Neural progenitor cell (in vitro differentiated cells): ENCODE results near the gene MYL4. TPM values are rescaled to one million over a fixed set of nuclear protein-coding genes. Genes with fewer than 3 reads are reported as not detected.
A peak's percentile ranks its signal among the peaks of the same experiment; 100 is the strongest.

ENCODE experiments used
- DNase-seq: peaks from one replicate; pipeline ENCODE4 v3.0.0-alpha.2; 2016; ENCODE audit warnings: low spot score
- H2AFZ ChIP-seq: fragments of 200-600 bp; sonication (generic); replicated peaks from 2 replicates; pipeline ENCODE4 v1.6.1; 2016; ENCODE audit warnings: antibody characterized with exemption
- H3F3A ChIP-seq: fragments of 200-600 bp; sonication (generic); 2 replicates; pipeline ENCODE4 v1.6.1; 2016; ENCODE audit warnings: antibody characterized with exemption, low read depth
- H3K27ac ChIP-seq: fragments of 200-600 bp; sonication (generic); 2 replicates; pipeline ENCODE4 v1.5.1; 2016; ENCODE audit warnings: mild to moderate bottlenecking
- H3K27me3 ChIP-seq: fragments of 200-600 bp; sonication (generic); 2 replicates; pipeline ENCODE4 v1.6.1; 2016; ENCODE audit warnings: mild to moderate bottlenecking, moderate library complexity
- H3K36me3 ChIP-seq: fragments of 200-600 bp; sonication (generic); 2 replicates; pipeline ENCODE4 v1.5.1; 2016
- H3K4me1 ChIP-seq: fragments of 200-600 bp; sonication (generic); 2 replicates; pipeline ENCODE4 v1.6.1; 2016; ENCODE audit warnings: mixed run types
- H3K4me2 ChIP-seq: fragments of 200-600 bp; sonication (generic); 2 replicates; pipeline ENCODE4 v1.6.1; 2016
- H3K4me3 ChIP-seq: fragments of 200-600 bp; sonication (generic); 2 replicates; pipeline ENCODE4 v1.5.1; 2016
- H3K79me2 ChIP-seq: fragments of 200-600 bp; sonication (generic); 2 replicates; pipeline ENCODE4 v1.6.1; 2016; ENCODE audit warnings: low read depth
- H3K9ac ChIP-seq: fragments of 200-600 bp; sonication (generic); 2 replicates; pipeline ENCODE4 v1.6.1; 2016
- H3K9me3 ChIP-seq: fragments of 200-600 bp; sonication (generic); 2 replicates; pipeline ENCODE4 v1.5.1; 2016; ENCODE audit warnings: low read depth
- H4K20me1 ChIP-seq: fragments of 200-600 bp; sonication (generic); 2 replicates; pipeline ENCODE4 v1.6.1; 2016; ENCODE audit warnings: low read depth
- H3K27ac Mint-ChIP-seq: 3 replicates; pipeline ENCODE4 v1.8.0; 2021; ENCODE audit warnings: mixed read lengths
- H3K27me3 Mint-ChIP-seq: 2 replicates; pipeline ENCODE4 v1.8.0; 2022; ENCODE audit warnings: low read depth, mild to moderate bottlenecking, inconsistent platforms, moderate library complexity, mixed read lengths; ENCODE audit not compliant: insufficient read depth
- H3K36me3 Mint-ChIP-seq: 3 replicates; pipeline ENCODE4 v1.8.0; 2021; ENCODE audit warnings: mixed read lengths
- H3K4me1 Mint-ChIP-seq: 3 replicates; pipeline ENCODE4 v1.8.0; 2021; ENCODE audit warnings: mixed read lengths
- H3K4me3 Mint-ChIP-seq: 3 replicates; pipeline ENCODE4 v1.8.0; 2021; ENCODE audit warnings: mild to moderate bottlenecking, moderate library complexity, mixed read lengths
- H3K9me3 Mint-ChIP-seq: 3 replicates; pipeline ENCODE4 v1.8.0; 2020; ENCODE audit warnings: mixed read lengths
- CTCF ChIP-seq: fragments of 200-600 bp; sonication (generic); IDR thresholded peaks from 2 replicates; pipeline ENCODE4 v1.5.1; 2017; ENCODE audit warnings: antibody characterized with exemption, mild to moderate bottlenecking
- EZH2 ChIP-seq: fragments of 200-600 bp; sonication (generic); IDR thresholded peaks from 2 replicates; pipeline ENCODE4 v1.6.1; 2017; ENCODE audit warnings: antibody characterized with exemption, mild to moderate bottlenecking, moderate library complexity
- EZH2phosphoT487 ChIP-seq: fragments of 200-600 bp; sonication (generic); IDR thresholded peaks from 2 replicates; pipeline ENCODE4 v1.6.1; 2017; ENCODE audit warnings: antibody characterized with exemption
- total RNA-seq: library from RNA; depleted of rRNA; stranded (reverse); fragments of >200 nt; gene quantifications from 2 replicates; pipeline ENCODE4 v1.2.3, GENCODE V29; 2015; ENCODE audit warnings: low replicate concordance

The MYL4 gene
- total RNA-seq, 1 donor from 2014 or later = 0.37 TPM

GRCh38 chr17:47190243-47190642 is 18.9 kb upstream of the MYL4 start:
- peaks cover 15% of the 10 kb centered on the region for H3K4me1 Mint-ChIP-seq

GRCh38 chr17:47190770-47191169 is 18.4 kb upstream of the MYL4 start:
- Histone ChIP-seq H3K4me3 (no peak overlapping the region), H3K79me2 (peaks cover 33% of the 10 kb centered on the region), H3K36me3 (no peaks in the 10 kb centered on the region), H3K4me1 (peaks cover 18% of the 10 kb centered on the region), H4K20me1 (peaks cover 26% of the 10 kb centered on the region), H2AFZ (no peak overlapping the region), H3K4me2 (no peak overlapping the region), H3K9me3 (no peaks in the 10 kb centered on the region), H3F3A (peaks cover 7% of the 10 kb centered on the region), H3K27ac (no peak overlapping the region), H3K27me3 (no peaks in the 10 kb centered on the region), H3K9ac (no peak overlapping the region)
- DNase-seq = no peak
- H3K36me3 Mint-ChIP-seq = no peaks in the 10 kb centered on the region
- H3K9me3 Mint-ChIP-seq = no peaks in the 10 kb centered on the region
- no peak overlapping the region for H3K27ac Mint-ChIP-seq
- peaks cover 15% of the 10 kb centered on the region for H3K4me1 Mint-ChIP-seq
- no peak overlapping the region for H3K4me3 Mint-ChIP-seq
- TF ChIP-seq CTCF = no peak
- no peak for TF ChIP-seq EZH2
- TF ChIP-seq EZH2phosphoT487 = no peak
- peaks cover 3% of the 10 kb centered on the region for H3K27me3 Mint-ChIP-seq

More at GRCh38 chr17:47190243-47190642, 18.9 kb upstream of the MYL4 start:
- H3K27me3 ChIP-seq = no peaks in the 10 kb centered on the region
- H3F3A ChIP-seq = peaks cover 7% of the 10 kb centered on the region
- H3K4me2 ChIP-seq = no peak overlapping the region
- H3K36me3 ChIP-seq = no peaks in the 10 kb centered on the region
- H3K4me3 ChIP-seq = no peak overlapping the region
- H3K27ac Mint-ChIP-seq = no peak overlapping the region
- H3K36me3 Mint-ChIP-seq = no peaks in the 10 kb centered on the region
- peaks cover 18% of the 10 kb centered on the region for H3K4me1 ChIP-seq
- TF ChIP-seq EZH2phosphoT487 (no peak), CTCF (no peak), EZH2 (no peak)
- DNase-seq = no peak
- H2AFZ ChIP-seq = no peak overlapping the region
- peaks cover 31% of the 10 kb centered on the region for H4K20me1 ChIP-seq
- H3K79me2 ChIP-seq = peaks cover 38% of the 10 kb centered on the region
- H3K9ac ChIP-seq = no peak overlapping the region
- H3K9me3 ChIP-seq = no peaks in the 10 kb centered on the region
- H3K27me3 Mint-ChIP-seq = peaks cover 3% of the 10 kb centered on the region
- peak overlapping the region; percentile 98 for H3K4me3 Mint-ChIP-seq
- no peak overlapping the region for H3K27ac ChIP-seq
- no peaks in the 10 kb centered on the region for H3K9me3 Mint-ChIP-seq

GRCh38 chr17:47192554-47192953 is 16.6 kb upstream of the MYL4 start:
- TF ChIP-seq EZH2phosphoT487 (no peak), CTCF (no peak), EZH2 (no peak)
- H3K27ac ChIP-seq = no peak overlapping the region
- H3K4me3 ChIP-seq = no peak overlapping the region
- peaks cover 10% of the 10 kb centered on the region for H3K4me1 Mint-ChIP-seq
- no peak for DNase-seq
- no peaks in the 10 kb centered on the region for H3K36me3 ChIP-seq
- no peak overlapping the region for H3K4me2 ChIP-seq
- no peak overlapping the region for H3K9ac ChIP-seq
- no peak overlapping the region for H3K4me3 Mint-ChIP-seq
- H3K9me3 Mint-ChIP-seq = no peaks in the 10 kb centered on the region
- peaks cover 7% of the 10 kb centered on the region for H3F3A ChIP-seq
- H3K9me3 ChIP-seq = no peaks in the 10 kb centered on the region
- H3K27me3 ChIP-seq = no peaks in the 10 kb centered on the region
- H4K20me1 ChIP-seq = peaks cover 8% of the 10 kb centered on the region
- H3K4me1 ChIP-seq = peaks cover 6% of the 10 kb centered on the region
- no peaks in the 10 kb centered on the region for H3K36me3 Mint-ChIP-seq
- no peak overlapping the region for H2AFZ ChIP-seq
- peaks cover 6% of the 10 kb centered on the region for H3K27me3 Mint-ChIP-seq
- H3K27ac Mint-ChIP-seq = no peak overlapping the region
- H3K79me2 ChIP-seq = peaks cover 15% of the 10 kb centered on the region
